NCI-H524 treated with DMSO at 0.1 percent for 48 hours (cell line): Measurements from ENCODE around the gene ENG.
"Not testable (repeated sequence)": the region's sequence is repeated elsewhere in the genome, so short reads cannot be mapped to it uniquely, and the experiment has no call there.

ENCODE experiments used
- DNase-seq: peaks from one replicate; lab custom pipeline; 2025; lab: John Stamatoyannopoulos, UW

The ENG gene

GRCh38 chr9:127854184-127854806 is at the start of gene ENG:
ENG (minus strand) TSS chr9:127854658; CDS start chr9:127854355, 303 bp downstream.
- DNase-seq = no peak

- no peak for DNase-seq
Observed at GRCh38 chr9:127903557-127904475, 49.4 kb upstream of the ENG start.

GRCh38 chr9:127899128-127899943 is 44.9 kb upstream of the ENG start, which contains the start of gene ST6GALNAC6:
ST6GALNAC6 (minus strand) TSS chr9:127899603; CDS start chr9:127897981, 1,622 bp downstream.
- no peak for DNase-seq

GRCh38 chr9:127898433-127899127 is 44.1 kb upstream of the ENG start:
- no peak for DNase-seq

- DNase-seq = no peak
Observed at GRCh38 chr9:127897193-127897692, 42.8 kb upstream of the ENG start.

GRCh38 chr9:127896395-127897192 is 42.1 kb upstream of the ENG start:
- no peak for DNase-seq

- DNase-seq = no peak
Observed at GRCh38 chr9:127895811-127896210, 41.4 kb upstream of the ENG start.

- no peak for DNase-seq
Observed at GRCh38 chr9:127893392-127893791, 38.9 kb upstream of the ENG start.

GRCh38 chr9:127892831-127893230 is 38.4 kb upstream of the ENG start:
- no peak for DNase-seq

GRCh38 chr9:127890053-127890452 is 35.6 kb upstream of the ENG start:
- no peak for DNase-seq

- DNase-seq = no peak
Observed at GRCh38 chr9:127887792-127888191, 33.3 kb upstream of the ENG start.

GRCh38 chr9:127886401-127886972 is 32.0 kb upstream of the ENG start:
- no peak for DNase-seq

GRCh38 chr9:127885508-127886281 is 31.2 kb upstream of the ENG start:
- no peak for DNase-seq

- no peak for DNase-seq
Observed at GRCh38 chr9:127884976-127885490, 30.6 kb upstream of the ENG start.

GRCh38 chr9:127884427-127884911 is 30.0 kb upstream of the ENG start:
- DNase-seq = peak; percentile 42

- no peak for DNase-seq
Observed at GRCh38 chr9:127883959-127884358, 29.5 kb upstream of the ENG start.

- not testable (repeated sequence) for DNase-seq
Observed at GRCh38 chr9:127881715-127882114, 27.3 kb upstream of the ENG start.

GRCh38 chr9:127880143-127880542 is 25.7 kb upstream of the ENG start:
- no peak for DNase-seq
